SK-MEL-5 (cell line): ENCODE measurements around the gene TMEM212. TPM values are rescaled to one million over a fixed set of nuclear protein-coding genes. Genes with fewer than 3 reads are reported as not detected.

Source experiments
- DNase-seq: peaks from one replicate; pipeline ENCODE4 v3.0.0-alpha.2; 2016; ENCODE audit warnings: low read depth, low spot score
- in situ Hi-C: cut with HindIII; loops from 2 replicates; pipeline ENCODE4 v1.10.0; 2016; ENCODE audit warnings: low sequenced_read_pairs, high pct_unique_total_duplicates, low pct_unique_long_range_greater_than_20kb
- polyA plus RNA-seq, 2 experiments: library from polyadenylated mRNA; depleted of rRNA; stranded (reverse); fragments of >200 nt; gene quantifications; 2 replicates each; pipeline ENCODE4 v1.2.3, GENCODE V29; 2015
- total RNA-seq: library from RNA; depleted of rRNA; stranded (reverse); fragments of >200 nt; shearing (Covaris generic); gene quantifications from 2 replicates; pipeline ENCODE4 v1.2.3, GENCODE V29; 2014; rRNA removed

The TMEM212 gene
- not detected in 2 replicates for total RNA-seq
- polyA plus RNA-seq (2015; cell fraction: cytosol; rRNA removed): not detected in 2 replicates
- polyA plus RNA-seq (2015; cell fraction: nucleus; rRNA removed): not detected in 2 replicates

GRCh38 chr3:171842864-171843518 is at the start of gene TMEM212:
TSS of gene TMEM212 (plus strand) at chr3:171843349. CDS start at chr3:171843384, 35 bp downstream.
- in situ Hi-C loops: no loop called here
- peak; percentile 30 for DNase-seq

- no peak for DNase-seq
- in situ Hi-C loops: no loop called here
Observed at GRCh38 chr3:171796625-171797264, 46.4 kb upstream of the TMEM212 start.

- in situ Hi-C loops: no loop called here
- peak; percentile 57 for DNase-seq
Observed at GRCh38 chr3:171797265-171797679, 45.9 kb upstream of the TMEM212 start.

- in situ Hi-C loops: no loop called here
- DNase-seq: no peak
Observed at GRCh38 chr3:171797873-171798272, 45.3 kb upstream of the TMEM212 start.

- in situ Hi-C loops: no loop called here
Observed at GRCh38 chr3:171799501-171799900, 43.6 kb upstream of the TMEM212 start.

GRCh38 chr3:171801738-171802589 is 41.2 kb upstream of the TMEM212 start:
- DNase-seq: no peak
- in situ Hi-C loops: no loop called here

More at GRCh38 chr3:171799501-171799900, 43.6 kb upstream of the TMEM212 start:
- DNase-seq: no peak

GRCh38 chr3:171802590-171802956 is 40.6 kb upstream of the TMEM212 start:
- in situ Hi-C loops: no loop called here
- no peak for DNase-seq

GRCh38 chr3:171803044-171803443 is 40.1 kb upstream of the TMEM212 start:
- DNase-seq: no peak
- in situ Hi-C loops: no loop called here

GRCh38 chr3:171804618-171805389 is 38.3 kb upstream of the TMEM212 start:
- no peak for DNase-seq
- in situ Hi-C loops: no loop called here

GRCh38 chr3:171805687-171806086 is 37.5 kb upstream of the TMEM212 start:
- DNase-seq: no peak
- in situ Hi-C loops: no loop called here

- DNase-seq: no peak
- in situ Hi-C loops: no loop called here
Observed at GRCh38 chr3:171806200-171807128, 36.7 kb upstream of the TMEM212 start.

- in situ Hi-C loops: no loop called here
Observed at GRCh38 chr3:171807129-171807675, 35.9 kb upstream of the TMEM212 start.

GRCh38 chr3:171807806-171808205 is 35.3 kb upstream of the TMEM212 start:
- in situ Hi-C loops: no loop called here
- no peak for DNase-seq

More at GRCh38 chr3:171807129-171807675, 35.9 kb upstream of the TMEM212 start:
- DNase-seq: no peak

- in situ Hi-C loops: no loop called here
- peak; percentile 80 for DNase-seq
Observed at GRCh38 chr3:171809611-171809860, 33.6 kb upstream of the TMEM212 start.

GRCh38 chr3:171809861-171810628 is 33.1 kb upstream of the TMEM212 start, which contains the start of gene PLD1:
TSS of gene PLD1 (minus strand) at chr3:171810483. CDS start at chr3:171738051, 72,432 bp downstream.
- peak; percentile 83 for DNase-seq
- in situ Hi-C loops: no loop called here
